GM21723 (cell line): ENCODE data around the gene NDUFA7.
"Not testable (repeated sequence)": the region's sequence is repeated elsewhere in the genome, so short reads cannot be mapped to it uniquely, and the experiment has no call there.

Source experiments
- ATAC-seq: cut with Tn5 transposase; IDR thresholded peaks from one replicate; pipeline ENCODE4 v1.9.1; 2021; ENCODE audit warnings: mild to moderate bottlenecking, moderate library complexity; ENCODE audit not compliant: unreplicated experiment

NDUFA7 gene

GRCh38 chr19:8320564-8321066 lies 560 bp downstream of the NDUFA7 start:
- ATAC-seq = peak; percentile 23

- no peak for ATAC-seq
Observed at GRCh38 chr19:8319807-8320520, 1.2 kb downstream of the NDUFA7 start.

- not testable (repeated sequence) for ATAC-seq
Observed at GRCh38 chr19:8318835-8319234, 2.3 kb downstream of the NDUFA7 start.

- no peak for ATAC-seq
Observed at GRCh38 chr19:8316351-8317125, 4.6 kb downstream of the NDUFA7 start.

- not testable (repeated sequence) for ATAC-seq
Observed at GRCh38 chr19:8314981-8315640, 6.1 kb downstream of the NDUFA7 start.

- ATAC-seq = no peak
Observed at GRCh38 chr19:8311461-8312260, 9.5 kb downstream of the NDUFA7 start.

- no peak for ATAC-seq
Observed at GRCh38 chr19:8310342-8311055, 10.7 kb downstream of the NDUFA7 start.

GRCh38 chr19:8308891-8309291 lies 12.3 kb downstream of the NDUFA7 start:
- no peak for ATAC-seq

- ATAC-seq = peak; percentile 74
Observed at GRCh38 chr19:8307965-8308866, 13.0 kb downstream of the NDUFA7 start, which contains the start of gene CD320. TSS of gene CD320 (minus strand) at chr19:8308358. CDS start at chr19:8308290, 68 bp downstream.

GRCh38 chr19:8307400-8307964 lies 13.7 kb downstream of the NDUFA7 start:
- ATAC-seq = no peak

- no peak for ATAC-seq
Observed at GRCh38 chr19:8306235-8307054, 14.7 kb downstream of the NDUFA7 start.

- ATAC-seq = no peak
Observed at GRCh38 chr19:8305798-8306197, 15.4 kb downstream of the NDUFA7 start.

GRCh38 chr19:8304841-8305621 lies 16.1 kb downstream of the NDUFA7 start:
- no peak for ATAC-seq

- ATAC-seq = no peak
Observed at GRCh38 chr19:8302734-8303133, 18.4 kb downstream of the NDUFA7 start.

GRCh38 chr19:8302357-8302691 lies 18.9 kb downstream of the NDUFA7 start:
- ATAC-seq = no peak

GRCh38 chr19:8291337-8291736 lies 29.8 kb downstream of the NDUFA7 start:
- not testable (repeated sequence) for ATAC-seq

GRCh38 chr19:8276508-8276907 lies 44.7 kb downstream of the NDUFA7 start:
- ATAC-seq = not testable (repeated sequence)
